ENCODE data around the gene TRIO.
"Not testable (repeated sequence)": the region's sequence is repeated elsewhere in the genome, so short reads cannot be mapped to it uniquely, and the experiment has no call there.

The TRIO gene

DNA sequence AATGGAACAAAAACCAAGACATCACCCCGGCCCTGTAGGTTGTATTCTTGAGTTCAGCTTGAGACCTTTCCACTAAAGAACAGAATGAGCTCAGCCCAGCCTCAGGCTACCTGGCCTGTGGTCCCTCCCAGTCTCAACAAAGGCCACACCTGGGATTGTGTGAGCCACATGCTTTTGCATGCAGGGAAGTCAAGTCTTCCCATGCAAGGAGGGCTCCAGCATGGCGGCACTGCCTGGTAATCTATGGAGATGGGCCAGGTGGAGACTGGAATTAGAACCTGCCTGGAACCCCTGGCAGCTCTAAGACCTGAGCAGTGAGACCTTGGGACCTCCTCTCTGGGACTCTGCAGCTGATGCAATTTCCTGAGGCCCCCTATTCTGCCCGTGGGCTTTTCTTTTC is 389.0 kb downstream of the TRIO start:
- no peak overlapping the region for H3K4me3 ChIP-seq (ENCODE audit: low read length)
- no peak for DNase-seq (ENCODE audit: low read depth)
- TF ChIP-seq, protein P1, sequence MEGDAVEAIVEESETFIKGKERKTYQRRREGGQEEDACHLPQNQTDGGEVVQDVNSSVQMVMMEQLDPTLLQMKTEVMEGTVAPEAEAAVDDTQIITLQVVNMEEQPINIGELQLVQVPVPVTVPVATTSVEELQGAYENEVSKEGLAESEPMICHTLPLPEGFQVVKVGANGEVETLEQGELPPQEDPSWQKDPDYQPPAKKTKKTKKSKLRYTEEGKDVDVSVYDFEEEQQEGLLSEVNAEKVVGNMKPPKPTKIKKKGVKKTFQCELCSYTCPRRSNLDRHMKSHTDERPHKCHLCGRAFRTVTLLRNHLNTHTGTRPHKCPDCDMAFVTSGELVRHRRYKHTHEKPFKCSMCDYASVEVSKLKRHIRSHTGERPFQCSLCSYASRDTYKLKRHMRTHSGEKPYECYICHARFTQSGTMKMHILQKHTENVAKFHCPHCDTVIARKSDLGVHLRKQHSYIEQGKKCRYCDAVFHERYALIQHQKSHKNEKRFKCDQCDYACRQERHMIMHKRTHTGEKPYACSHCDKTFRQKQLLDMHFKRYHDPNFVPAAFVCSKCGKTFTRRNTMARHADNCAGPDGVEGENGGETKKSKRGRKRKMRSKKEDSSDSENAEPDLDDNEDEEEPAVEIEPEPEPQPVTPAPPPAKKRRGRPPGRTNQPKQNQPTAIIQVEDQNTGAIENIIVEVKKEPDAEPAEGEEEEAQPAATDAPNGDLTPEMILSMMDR (conservative IDR thresholded peaks at IDR 0.05; ENCODE audit: low read length), result no peak

DNA sequence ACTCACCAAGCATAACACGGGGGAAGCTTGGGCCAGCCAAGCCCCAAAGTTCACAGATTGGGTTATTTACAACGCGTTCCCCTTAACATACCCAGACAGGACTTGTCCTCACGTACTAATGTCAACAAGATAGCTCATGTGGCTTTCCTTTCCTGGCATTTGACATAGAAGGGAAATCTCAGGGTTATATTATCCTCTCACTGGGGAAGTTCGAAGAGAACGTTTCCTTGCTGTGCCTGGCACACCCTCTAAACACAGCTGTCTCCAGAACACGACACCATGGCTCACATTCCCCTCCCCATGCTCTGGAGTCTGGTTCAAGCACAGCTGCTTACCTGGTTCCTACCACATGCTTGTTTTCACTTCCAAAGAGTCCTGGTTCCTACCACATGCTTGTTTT is 391.6 kb downstream of the TRIO start:
- DNase-seq (ENCODE audit: low read depth), result no peak
- H3K4me3 ChIP-seq (ENCODE audit: low read length), result no peak overlapping the region
- TF ChIP-seq, protein P1 (conservative IDR thresholded peaks at IDR 0.05; ENCODE audit: low read length), result no peak

DNA sequence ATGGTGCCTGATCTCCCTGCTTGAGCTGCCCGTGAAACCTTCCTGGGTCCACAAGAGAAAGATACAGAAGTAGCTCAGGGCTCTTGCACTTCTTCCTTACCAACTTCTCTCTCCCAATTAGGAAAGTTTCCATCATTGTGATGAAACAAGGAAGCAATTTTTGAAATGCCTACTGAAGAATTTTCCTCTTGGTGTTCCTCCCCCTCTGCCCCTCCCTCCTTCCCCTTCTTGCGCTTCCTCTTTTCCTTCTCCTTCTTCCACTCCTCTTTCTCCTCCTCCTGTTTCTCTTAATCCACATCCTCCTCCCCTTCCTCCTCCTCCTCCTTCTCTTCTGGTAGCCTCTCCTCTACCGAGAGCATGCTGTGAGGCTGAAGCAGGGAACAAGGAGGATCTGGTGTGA is 402.2 kb downstream of the TRIO start:
- TF ChIP-seq, protein P1 (conservative IDR thresholded peaks at IDR 0.05; ENCODE audit: low read length), result no peak
- no peak for DNase-seq (ENCODE audit: low read depth)

DNA sequence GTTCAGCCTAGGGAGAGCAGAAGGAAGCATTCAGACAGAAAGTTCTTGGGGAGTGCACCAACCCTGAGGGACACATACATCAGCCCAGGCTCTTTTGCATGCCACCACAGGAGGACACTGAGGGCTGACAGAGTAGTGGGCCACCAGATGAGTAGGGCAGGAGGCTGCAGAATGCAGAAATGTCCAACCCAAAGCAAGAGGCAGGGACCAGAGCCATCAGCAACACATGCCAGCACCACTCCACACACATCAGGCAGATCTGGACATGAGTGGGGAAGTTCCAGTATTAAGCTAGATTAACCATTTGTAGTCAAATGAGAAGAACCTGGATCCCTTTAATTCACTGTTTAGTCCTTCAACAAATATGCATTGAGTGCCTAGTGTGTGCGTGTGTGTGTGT is 402.7 kb downstream of the TRIO start:
- TF ChIP-seq, protein P1 (conservative IDR thresholded peaks at IDR 0.05; ENCODE audit: low read length), result no peak
- no peak for DNase-seq (ENCODE audit: low read depth)
- H3K4me3 ChIP-seq (ENCODE audit: low read length), result no peak overlapping the region

More for the DNA sequence above, 402.2 kb downstream of the TRIO start:
- H3K4me3 ChIP-seq (ENCODE audit: low read length), result no peak overlapping the region

DNA sequence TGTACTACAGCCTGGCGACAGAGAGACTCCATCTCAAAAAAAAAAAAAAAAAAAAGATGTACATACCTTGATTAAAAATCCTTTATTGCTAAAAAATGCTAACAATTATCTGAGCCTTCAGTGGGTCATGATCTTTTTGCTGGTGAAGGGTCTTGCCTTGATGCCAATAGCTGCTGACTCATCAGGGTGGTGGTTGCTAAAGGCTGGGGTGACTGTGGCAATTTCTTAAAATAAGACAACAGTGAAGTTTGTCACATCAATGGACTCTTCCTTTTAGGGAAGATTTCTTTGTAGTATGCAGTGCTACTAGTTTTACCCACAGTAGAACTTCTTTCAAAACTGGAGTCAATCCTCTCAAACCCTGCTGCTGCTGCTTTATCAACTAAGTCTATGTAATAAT is 404.5 kb downstream of the TRIO start:
- DNase-seq (ENCODE audit: low read depth), result no peak
- no peak overlapping the region for H3K4me3 ChIP-seq (ENCODE audit: low read length)
- TF ChIP-seq, protein P1 (conservative IDR thresholded peaks at IDR 0.05; ENCODE audit: low read length), result no peak

DNA sequence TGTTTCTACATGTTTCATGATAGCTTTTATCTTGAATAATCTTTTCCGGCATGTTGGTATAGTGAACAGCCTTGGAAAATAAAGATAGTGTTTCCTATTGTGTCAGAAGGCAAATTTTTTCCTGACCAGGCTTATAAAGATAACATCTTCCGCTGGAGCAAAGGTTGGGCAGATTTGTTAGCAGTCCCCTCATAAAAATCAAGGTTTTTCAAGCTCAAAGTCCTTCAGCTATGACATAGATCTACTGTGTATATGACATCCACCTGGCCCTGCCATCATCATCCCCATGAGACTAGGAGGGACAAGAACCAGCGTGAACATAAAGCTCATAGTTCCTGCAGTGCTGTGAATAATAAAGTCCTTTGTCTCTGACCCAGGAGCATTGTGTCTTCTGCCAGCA is 408.1 kb downstream of the TRIO start:
- no peak overlapping the region for H3K4me3 ChIP-seq (ENCODE audit: low read length)
- TF ChIP-seq, protein P1 (conservative IDR thresholded peaks at IDR 0.05; ENCODE audit: low read length), result no peak
- no peak for DNase-seq (ENCODE audit: low read depth)

DNA sequence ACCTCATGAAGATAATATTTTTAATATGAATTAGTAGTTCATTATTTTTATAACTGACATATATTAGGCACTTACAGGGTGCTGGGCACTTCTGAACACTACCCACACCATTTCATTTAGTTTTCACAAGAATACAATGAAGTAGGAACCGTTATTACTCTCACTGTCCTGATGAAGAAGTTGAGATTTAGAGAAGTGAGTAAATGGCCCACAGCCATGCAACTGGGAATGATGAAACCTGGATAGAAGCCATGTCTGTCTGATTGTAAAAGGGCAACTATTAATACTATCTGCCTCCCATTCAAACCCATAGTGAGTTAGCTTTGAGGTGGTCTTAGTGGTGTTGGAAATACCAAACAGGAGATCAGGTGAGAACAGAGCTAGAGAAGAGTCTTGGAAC is 408.9 kb downstream of the TRIO start:
- TF ChIP-seq, protein P1 (conservative IDR thresholded peaks at IDR 0.05; ENCODE audit: low read length), result no peak
- no peak overlapping the region for H3K4me3 ChIP-seq (ENCODE audit: low read length)
- no peak for DNase-seq (ENCODE audit: low read depth)

DNA sequence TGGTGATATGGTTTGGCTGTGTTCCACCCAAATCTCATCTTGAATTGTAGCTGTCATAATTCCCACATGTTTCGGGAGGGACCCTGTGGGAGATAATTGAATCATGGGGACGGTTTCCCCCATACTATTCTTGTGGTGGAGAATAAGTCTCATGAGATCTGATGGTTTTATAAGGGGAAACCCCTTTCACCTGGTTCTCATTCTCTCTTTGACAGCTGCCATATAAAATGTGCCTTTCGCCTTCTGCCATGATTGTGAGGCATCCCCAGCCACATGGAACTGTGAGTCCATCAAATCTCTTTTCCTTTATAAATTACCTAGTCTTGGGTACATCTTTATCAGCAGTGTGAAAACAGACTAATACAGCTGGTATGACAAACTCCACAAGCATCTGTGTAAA is 411.1 kb downstream of the TRIO start:
- not testable (repeated sequence) for H3K4me3 ChIP-seq (ENCODE audit: low read length); DNase-seq (ENCODE audit: low read depth)
